ENCODE measurements around the gene DDX23.

The DDX23 gene

GRCh38 chr12:48789858-48790326 is 62.1 kb downstream of the DDX23 start:
- Histone ChIP-seq H2AFZ (ENCODE audit: low read depth) (peak overlapping the region; percentile 99), H3K36me3 (ENCODE audit: insufficient read depth) (no peaks in the 10 kb centered on the region), H3K27ac (no peak overlapping the region), H3K27me3 (ENCODE audit: insufficient read depth, low read depth) (no peaks in the 10 kb centered on the region), H3K79me2 (ENCODE audit: insufficient read depth, low read depth) (no peaks in the 10 kb centered on the region), H3K9ac (peak overlapping the region; percentile 81; the same call in 1 of the 2 replicates), H3K4me2 (peak overlapping the region; percentile 92), H4K20me1 (ENCODE audit: insufficient read depth) (no peaks in the 10 kb centered on the region), H3K4me1 (ENCODE audit: low read depth, poor library complexity, severe bottlenecking) (peaks cover 16% of the 10 kb centered on the region), H3K4me3 (IDR thresholded peaks at IDR 0.05; ENCODE audit: insufficient read depth, low read depth, low read length) (no peak overlapping the region)
- TF ChIP-seq, protein P1, sequence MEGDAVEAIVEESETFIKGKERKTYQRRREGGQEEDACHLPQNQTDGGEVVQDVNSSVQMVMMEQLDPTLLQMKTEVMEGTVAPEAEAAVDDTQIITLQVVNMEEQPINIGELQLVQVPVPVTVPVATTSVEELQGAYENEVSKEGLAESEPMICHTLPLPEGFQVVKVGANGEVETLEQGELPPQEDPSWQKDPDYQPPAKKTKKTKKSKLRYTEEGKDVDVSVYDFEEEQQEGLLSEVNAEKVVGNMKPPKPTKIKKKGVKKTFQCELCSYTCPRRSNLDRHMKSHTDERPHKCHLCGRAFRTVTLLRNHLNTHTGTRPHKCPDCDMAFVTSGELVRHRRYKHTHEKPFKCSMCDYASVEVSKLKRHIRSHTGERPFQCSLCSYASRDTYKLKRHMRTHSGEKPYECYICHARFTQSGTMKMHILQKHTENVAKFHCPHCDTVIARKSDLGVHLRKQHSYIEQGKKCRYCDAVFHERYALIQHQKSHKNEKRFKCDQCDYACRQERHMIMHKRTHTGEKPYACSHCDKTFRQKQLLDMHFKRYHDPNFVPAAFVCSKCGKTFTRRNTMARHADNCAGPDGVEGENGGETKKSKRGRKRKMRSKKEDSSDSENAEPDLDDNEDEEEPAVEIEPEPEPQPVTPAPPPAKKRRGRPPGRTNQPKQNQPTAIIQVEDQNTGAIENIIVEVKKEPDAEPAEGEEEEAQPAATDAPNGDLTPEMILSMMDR (conservative IDR thresholded peaks at IDR 0.05; ENCODE audit: low read depth, low read length): no peak

DNA sequence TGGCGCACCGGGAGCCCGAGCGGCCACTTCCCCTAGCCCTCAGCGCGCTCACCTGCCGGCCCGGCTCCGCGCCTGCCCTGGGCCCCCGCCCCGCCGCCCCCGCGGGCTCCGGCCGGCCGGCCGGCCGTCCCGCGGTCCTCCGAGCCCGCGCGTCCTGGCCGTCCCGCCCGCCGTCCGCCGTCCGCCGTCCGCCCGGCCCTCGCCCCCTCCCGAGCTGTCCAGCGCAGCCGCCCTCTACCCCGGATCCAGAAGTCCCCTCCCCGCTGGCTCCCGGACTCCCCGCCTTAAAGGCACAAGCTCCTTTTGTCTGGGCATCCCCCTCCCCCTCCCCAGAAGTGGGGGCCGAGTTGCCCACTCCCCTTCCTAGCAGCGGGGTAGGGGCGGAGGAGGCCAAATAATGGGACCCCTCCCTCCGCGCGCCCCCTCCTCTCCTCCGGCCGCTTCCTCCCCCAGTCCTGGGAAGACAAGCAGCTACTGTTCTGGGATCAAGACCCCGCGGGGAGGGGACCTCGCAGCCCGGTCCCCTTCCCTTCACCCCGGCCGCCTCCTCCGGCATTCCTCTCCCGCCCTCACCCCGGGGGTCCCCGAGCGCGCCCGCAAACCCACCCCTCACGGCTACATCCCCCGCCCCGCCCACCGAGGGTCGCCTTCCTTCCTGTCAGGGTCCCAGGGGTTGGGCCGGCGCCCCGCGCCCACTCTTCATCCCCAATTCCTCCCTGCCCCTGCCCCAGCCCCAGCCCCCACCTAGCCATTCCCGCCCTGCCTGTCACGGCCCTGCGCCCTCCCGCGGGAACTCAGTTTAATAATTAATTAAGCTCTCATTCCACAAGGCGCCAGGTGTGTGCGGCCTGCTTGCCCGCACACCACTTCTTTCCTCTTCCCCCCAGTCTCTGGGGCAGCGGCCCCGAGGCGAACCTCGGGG is 62.8 kb downstream of the DDX23 start, which contains the start of gene ADCY6:
ADCY6 (minus strand) TSS at position 236 of the 922 bp plus-strand sequence. CDS start 5,655 bp downstream, outside the sequence.
- Histone ChIP-seq H2AFZ (ENCODE audit: low read depth) (peak within 1 kb of the TSS; percentile 99), H3K36me3 (ENCODE audit: insufficient read depth) (no peaks in the 10 kb centered on the region), H3K4me1 (ENCODE audit: low read depth, poor library complexity, severe bottlenecking) (peaks cover 16% of the 10 kb centered on the region), H4K20me1 (ENCODE audit: insufficient read depth) (no peaks in the 10 kb centered on the region), H3K79me2 (ENCODE audit: insufficient read depth, low read depth) (no peaks in the 10 kb centered on the region), H3K4me3 (IDR thresholded peaks at IDR 0.05; ENCODE audit: insufficient read depth, low read depth, low read length) (no peak within 1 kb of the TSS), H3K9ac (peak within 1 kb of the TSS; percentile 81), H3K27me3 (ENCODE audit: insufficient read depth, low read depth) (no peaks in the 10 kb centered on the region), H3K4me2 (peak within 1 kb of the TSS; percentile 92), H3K27ac (no peak within 1 kb of the TSS)
- TF ChIP-seq, protein P1 (conservative IDR thresholded peaks at IDR 0.05; ENCODE audit: low read depth, low read length): no peak

- H3K27ac ChIP-seq: no peak overlapping the region
- no peaks in the 10 kb centered on the region for H4K20me1 ChIP-seq (ENCODE audit: insufficient read depth)
- no peak overlapping the region; the same call in 1 of the 2 replicates for H3K9ac ChIP-seq
- peak overlapping the region; percentile 67; the same call in 1 of the 2 replicates for H2AFZ ChIP-seq (ENCODE audit: low read depth)
- no peaks in the 10 kb centered on the region for H3K36me3 ChIP-seq (ENCODE audit: insufficient read depth)
- peak overlapping the region; percentile 56; the same call in 1 of the 2 replicates for H3K4me2 ChIP-seq
- no peaks in the 10 kb centered on the region for H3K79me2 ChIP-seq (ENCODE audit: insufficient read depth, low read depth)
- H3K4me3 ChIP-seq (IDR thresholded peaks at IDR 0.05; ENCODE audit: insufficient read depth, low read depth, low read length): no peak overlapping the region
- TF ChIP-seq, protein P1 (conservative IDR thresholded peaks at IDR 0.05; ENCODE audit: low read depth, low read length): no peak
- peaks cover 16% of the 10 kb centered on the region for H3K4me1 ChIP-seq (ENCODE audit: low read depth, poor library complexity, severe bottlenecking)
- no peaks in the 10 kb centered on the region for H3K27me3 ChIP-seq (ENCODE audit: insufficient read depth, low read depth)
Observed at GRCh38 chr12:48788524-48788853, 63.5 kb downstream of the DDX23 start.

DNA sequence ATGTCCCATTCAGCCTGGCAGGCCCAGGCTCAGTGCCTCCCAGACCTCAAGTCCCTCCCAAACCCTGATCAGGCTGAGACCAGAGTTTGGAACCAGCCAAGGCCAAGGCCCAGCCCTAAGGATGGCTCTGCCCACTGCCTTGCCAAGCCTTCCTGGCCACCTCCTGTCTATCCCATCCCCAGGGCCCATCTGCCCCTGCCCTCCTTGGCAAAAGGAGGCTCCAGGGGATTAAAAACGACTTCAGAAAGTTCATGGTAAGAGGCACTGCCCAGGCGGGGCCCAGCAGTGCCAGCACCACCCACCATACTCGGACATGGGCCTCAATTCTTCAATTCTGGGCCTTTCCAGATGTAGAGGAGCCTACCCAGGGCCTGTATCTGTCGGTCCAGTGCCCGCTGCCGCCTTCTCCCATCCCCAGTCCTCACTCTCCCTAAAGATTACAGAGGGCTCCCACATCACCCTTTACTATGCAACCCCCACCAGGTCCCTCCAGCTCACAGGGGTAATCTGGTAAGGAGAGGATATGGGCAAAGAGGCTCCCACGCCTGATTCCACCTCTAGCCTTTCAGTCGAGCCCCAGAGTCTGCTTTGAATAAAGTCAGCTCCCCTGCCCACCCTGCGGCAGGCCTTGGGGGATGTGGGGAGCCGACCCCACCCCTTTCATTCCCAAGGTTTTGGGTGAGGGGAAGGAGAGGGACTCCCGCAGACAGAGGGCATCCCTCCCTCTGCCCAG is 64.0 kb downstream of the DDX23 start:
- no peak overlapping the region for H3K27ac ChIP-seq
- H3K4me3 ChIP-seq (IDR thresholded peaks at IDR 0.05; ENCODE audit: insufficient read depth, low read depth, low read length): no peak overlapping the region
- H4K20me1 ChIP-seq (ENCODE audit: insufficient read depth): no peaks in the 10 kb centered on the region
- TF ChIP-seq, protein P1 (conservative IDR thresholded peaks at IDR 0.05; ENCODE audit: low read depth, low read length): no peak
- H3K36me3 ChIP-seq (ENCODE audit: insufficient read depth): no peaks in the 10 kb centered on the region
- H3K9ac ChIP-seq: no peak overlapping the region
- no peaks in the 10 kb centered on the region for H3K27me3 ChIP-seq (ENCODE audit: insufficient read depth, low read depth)
- peak overlapping the region; percentile 67; the same call in 1 of the 2 replicates for H2AFZ ChIP-seq (ENCODE audit: low read depth)
- H3K4me1 ChIP-seq (ENCODE audit: low read depth, poor library complexity, severe bottlenecking): peaks cover 16% of the 10 kb centered on the region
- H3K4me2 ChIP-seq: peak overlapping the region; percentile 56; the same call in 1 of the 2 replicates
- no peaks in the 10 kb centered on the region for H3K79me2 ChIP-seq (ENCODE audit: insufficient read depth, low read depth)
